T-helper 9 cell (primary cell): ENCODE data around the gene LPP.

Source experiments
- DNase-seq: peaks from one replicate; pipeline ENCODE4 v3.0.0-alpha.2; 2020

The LPP gene

DNA sequence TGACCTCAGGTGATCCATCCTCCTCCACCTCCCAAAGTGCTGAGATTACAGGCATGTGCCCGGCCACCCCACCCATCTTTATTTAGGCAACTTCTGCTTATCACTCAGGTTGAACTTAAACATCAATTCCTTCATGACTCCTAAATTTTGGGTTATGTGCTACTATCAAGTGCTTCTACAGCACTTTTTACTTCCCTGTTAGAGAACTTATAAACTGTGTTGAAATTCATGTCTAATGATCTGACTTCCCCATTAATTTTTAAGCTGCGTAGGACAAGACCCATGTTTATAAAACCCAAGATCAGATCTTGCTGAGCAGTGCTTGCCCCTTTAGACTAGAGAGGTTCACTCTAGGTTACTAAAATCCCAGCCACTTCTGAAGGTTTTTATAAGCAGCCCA is 751.6 kb downstream of the LPP start:
- DNase-seq = no peak

GRCh38 chr3:188906236-188906635 is 752.3 kb downstream of the LPP start:
- DNase-seq = no peak

- DNase-seq = no peak
These were observed 754.3 kb downstream of the LPP start for GRCh38 chr3:188908002-188908850.

- no peak for DNase-seq
These were observed 757.3 kb downstream of the LPP start for GRCh38 chr3:188911026-188911850.

- DNase-seq = no peak
These were observed 759.1 kb downstream of the LPP start for GRCh38 chr3:188913084-188913483.

DNA sequence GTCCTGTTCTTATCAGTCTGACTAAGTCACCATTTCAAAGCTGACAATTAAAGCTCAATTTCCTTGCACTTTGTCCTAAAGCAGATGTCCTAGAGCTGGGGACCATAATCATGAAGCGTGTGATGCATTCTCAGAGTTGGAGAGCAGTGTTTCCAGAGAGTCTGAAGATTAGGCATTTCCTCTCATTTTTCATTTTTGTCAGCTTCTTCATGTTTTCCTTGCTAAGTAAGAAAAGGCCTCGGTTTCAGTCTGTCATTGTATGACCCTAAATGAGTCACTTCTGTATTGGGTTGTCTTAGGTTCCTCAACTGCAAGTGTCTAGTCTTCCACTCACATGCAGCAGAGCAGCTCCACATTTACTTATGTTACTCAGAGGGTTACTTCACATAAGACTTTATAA is 760.6 kb downstream of the LPP start:
- no peak for DNase-seq

DNA sequence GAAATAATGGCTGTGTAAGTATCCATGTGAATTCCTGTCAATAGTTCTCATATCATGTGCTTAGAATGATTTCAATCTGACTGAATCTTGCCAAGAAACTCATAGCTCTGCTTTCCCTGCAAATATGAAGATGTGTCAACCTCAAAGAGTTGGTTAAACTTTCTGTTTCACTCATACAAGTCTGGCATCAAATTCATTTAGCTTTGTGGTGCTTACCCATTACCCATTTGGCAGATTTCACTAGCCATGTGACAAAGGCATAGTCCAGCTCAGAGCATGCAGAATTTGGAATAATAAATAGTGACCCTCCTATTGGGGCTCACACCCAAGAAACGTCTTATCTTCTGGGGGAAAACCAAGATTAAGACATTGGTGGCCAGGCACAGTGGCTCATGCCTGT is 761.2 kb downstream of the LPP start:
- DNase-seq = no peak

DNA sequence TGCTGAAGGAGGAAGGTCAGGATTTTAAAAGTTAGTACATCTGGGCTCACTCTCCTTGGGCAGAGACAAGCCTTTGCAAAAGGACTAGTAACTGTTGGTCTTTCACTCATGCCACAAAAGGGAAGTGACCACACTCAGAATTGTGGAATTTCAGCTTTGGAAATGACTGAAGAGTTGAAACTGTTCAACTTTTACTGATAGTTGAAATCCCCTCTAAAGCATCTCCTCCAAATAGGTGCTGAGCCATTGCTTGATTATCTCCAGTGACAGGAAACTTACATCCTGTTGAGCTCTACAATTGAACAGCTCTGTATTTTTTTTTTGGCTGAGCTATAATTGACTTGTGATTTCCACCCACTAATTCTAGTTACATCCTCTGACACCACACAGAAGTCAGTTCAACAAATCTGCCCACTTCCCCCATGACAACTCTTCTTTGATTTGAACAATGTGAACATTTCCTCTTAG is 763.0 kb downstream of the LPP start:
- DNase-seq = no peak

GRCh38 chr3:188918093-188918492 is 764.1 kb downstream of the LPP start:
- DNase-seq = no peak

DNA sequence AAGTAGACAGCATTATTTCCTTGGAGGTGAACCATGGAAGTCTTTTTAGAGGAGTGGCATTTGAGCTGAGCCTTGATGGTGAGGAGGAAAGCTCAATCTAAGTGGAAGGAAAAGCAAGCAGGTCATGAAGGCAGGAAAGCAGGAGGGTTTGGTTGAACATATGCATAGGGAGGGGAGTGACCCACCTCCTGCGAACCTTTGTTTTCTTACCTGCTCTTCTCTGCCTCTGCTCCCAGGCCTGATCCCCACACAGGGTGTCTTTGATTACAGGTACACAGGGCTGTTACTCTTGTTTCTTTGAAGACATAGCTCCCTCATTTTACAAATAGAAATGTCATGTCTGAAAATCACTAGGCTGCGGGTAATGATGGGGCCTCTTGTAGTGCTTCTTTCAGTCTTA is 769.7 kb downstream of the LPP start:
- DNase-seq = no peak

DNA sequence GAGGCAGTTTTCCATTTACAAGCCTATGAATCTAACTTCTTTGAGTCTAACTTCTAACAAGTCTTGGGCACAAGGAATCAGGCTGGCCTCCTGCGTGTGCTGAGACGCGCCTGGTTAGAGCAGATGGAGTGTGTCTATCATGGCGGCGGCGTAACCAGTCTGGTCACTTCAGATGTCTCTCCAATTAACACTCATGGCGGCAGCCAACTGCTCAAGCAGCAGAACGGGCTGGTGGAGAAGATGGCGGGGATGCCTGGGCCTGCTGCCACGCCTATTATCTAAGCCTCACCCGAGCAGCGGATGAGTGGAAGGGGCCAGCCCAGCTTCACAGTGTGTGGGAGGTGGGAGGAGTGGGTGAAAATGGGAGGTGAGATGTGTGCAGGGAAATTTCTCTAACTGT is 771.4 kb downstream of the LPP start:
- DNase-seq = no peak

DNA sequence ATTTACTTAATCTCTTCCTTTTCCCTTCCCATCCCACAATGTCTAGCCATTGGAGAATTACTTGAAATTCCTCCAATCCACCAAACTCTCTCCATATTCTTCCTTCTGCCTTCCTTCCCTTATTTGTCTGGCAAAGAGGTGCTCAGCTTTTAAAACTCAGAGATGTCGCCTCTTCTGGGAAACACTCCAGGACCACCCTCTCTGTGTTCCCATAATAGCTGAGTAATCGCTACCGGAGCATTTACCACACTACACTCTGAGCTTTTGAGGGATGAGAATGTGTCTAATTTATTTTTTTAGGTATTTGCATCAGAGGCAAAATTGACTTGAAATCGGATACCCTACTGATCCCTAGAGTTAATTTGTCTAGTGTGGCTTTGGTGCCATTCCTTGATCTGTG is 772.2 kb downstream of the LPP start:
- no peak for DNase-seq

GRCh38 chr3:188926741-188927511 is 773.0 kb downstream of the LPP start:
- DNase-seq = no peak

GRCh38 chr3:188927971-188928370 is 774.0 kb downstream of the LPP start:
- DNase-seq = no peak

DNA sequence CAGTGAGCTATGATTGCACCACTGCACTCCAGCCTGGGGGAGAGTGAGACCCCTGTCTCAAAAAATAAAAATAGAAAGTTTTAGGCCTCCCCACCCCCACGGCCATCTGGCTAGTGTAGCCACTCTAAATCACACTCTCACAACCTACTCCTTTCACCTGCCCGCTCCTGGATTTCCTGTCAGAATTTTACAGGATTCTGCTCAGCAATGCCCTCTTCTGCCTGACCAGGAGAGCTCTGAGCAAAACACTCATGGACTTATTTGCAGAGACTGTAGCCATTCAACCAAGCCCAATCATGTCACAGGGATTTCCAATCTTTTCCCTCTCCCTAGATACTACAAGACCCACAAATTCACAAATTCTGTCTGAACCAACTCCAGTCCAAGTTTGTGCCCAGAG is 775.2 kb downstream of the LPP start:
- no peak for DNase-seq

GRCh38 chr3:188931036-188931435 is 777.1 kb downstream of the LPP start:
- DNase-seq = no peak

DNA sequence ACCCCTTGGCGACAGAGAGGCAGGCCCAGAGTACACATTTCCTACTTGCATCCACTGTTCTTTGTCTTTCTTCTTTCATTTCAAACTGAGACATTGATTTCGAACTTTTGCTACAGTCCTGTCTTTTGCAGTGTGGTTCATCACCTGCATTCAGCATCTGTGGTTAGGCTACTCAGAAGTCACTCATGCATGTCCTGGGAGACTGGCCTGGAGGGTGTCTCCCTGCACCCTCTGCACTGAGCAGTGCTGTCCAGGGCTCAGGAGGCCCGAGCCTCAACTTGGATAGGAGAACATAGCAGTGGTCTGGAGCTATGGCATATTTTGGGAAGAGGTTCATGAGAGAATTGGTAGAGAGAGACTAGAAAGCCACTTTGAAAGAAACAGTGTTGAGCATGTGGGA is 777.6 kb downstream of the LPP start:
- no peak for DNase-seq

DNA sequence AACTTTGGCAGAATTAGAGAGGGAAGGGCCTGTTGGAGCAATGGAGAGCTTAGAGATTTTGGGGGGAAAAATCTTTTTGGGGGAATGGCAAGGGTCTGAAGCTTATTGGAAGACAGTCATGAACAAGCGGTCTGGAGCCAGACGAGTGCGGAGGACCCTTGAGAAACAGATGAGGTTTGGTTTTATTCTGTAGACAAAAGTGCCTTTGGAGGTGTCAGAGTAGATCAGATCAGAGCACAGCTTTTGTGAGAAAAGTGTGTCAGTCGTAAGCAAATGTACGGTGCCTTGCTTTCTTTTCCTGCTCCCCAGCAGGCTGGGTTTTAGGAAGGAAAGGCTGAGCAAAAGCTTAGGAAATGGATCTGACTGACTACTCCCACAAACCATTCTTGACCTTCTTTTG is 781.0 kb downstream of the LPP start:
- no peak for DNase-seq

DNA sequence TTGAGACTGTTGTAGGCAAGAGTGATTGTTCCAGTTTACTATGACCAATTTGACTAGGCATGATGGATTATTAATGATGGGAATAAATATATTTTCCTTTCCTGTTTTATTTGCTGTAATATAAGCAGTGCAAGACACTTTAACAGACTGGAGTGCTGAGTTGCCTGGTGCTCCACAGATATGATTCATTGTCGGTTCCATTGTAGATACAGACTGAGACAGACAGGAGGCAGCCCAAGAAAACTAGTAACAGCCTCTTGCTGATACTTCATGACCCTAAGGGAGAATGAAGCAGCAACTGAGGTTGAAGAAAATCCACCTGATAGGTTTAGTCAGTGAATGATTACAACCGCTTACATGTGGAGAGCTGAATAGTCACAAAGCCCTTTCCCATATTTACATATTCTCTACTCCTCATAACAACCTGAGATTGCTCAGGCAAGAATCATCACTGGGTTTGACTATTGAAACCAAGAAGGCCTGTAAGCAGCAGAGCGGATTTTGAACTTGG is 782.7 kb downstream of the LPP start:
- no peak for DNase-seq

DNA sequence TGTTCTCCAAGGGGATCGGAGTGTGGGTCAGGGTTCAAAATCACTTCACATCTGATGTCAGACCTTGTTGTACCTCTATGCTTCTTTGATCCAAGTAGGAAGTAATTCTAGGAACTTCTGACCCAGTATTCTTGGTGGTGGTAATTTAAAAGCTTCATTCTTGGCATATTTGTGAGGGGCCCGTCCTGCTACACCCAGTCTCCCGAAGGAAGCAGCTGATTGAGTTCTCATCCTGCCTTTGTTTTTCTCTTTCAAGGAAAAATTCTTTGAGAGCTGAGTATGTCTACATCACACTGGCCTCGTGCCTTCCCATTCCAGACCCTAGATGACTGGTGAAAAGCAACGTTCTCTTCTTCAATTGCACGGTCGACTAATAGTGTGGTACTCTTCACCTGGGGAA is 783.4 kb downstream of the LPP start:
- no peak for DNase-seq

- DNase-seq = no peak
These were observed 785.0 kb downstream of the LPP start for GRCh38 chr3:188938999-188939398.

DNA sequence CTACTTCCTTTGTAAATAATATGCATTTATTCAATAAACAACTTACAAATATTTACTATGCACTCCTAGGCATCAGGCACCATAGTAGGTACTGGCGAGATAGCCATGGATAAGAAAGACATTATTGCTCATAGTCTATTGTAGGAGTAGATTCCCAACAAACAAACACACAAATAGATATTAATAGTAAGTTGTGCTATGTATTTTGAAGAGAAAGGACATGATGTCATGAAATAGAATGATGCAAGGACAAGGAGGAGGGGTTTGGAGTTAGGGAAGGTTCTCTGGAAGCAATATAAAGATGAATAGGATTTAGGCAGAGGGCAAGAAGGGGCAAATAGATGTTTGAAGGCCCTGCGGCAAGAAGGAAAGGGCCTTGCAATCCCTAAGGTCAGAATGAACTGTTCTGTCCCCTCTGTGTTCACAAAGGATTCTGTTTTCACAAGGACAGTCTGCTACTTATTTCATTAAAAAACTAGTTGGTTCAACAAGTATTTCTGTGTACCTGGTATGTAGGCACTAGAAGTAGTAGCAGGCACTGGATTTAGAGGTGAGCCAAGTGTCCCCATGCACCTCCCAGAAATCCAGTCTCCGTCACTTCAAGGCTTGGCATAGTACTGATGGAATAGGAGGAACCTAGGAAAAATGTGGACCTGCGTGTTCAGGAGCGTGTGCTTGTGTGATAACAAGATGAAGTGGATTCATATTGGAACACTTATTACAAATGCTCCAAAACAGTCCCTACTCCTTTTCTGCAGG is 786.0 kb downstream of the LPP start:
- DNase-seq = no peak
